GM19240 (cell line): ENCODE data around the gene MRPL42.
"Not testable (repeated sequence)": the region's sequence is repeated elsewhere in the genome, so short reads cannot be mapped to it uniquely, and the experiment has no call there.

Source experiments
- DNase-seq: peaks from one replicate; pipeline ENCODE4 v3.0.0; 2011; ENCODE audit warnings: low spot score; ENCODE audit not compliant: insufficient read length

MRPL42 gene

GRCh38 chr12:93467351-93468007 is at the start of gene MRPL42:
MRPL42 (plus strand) TSS chr12:93467514; CDS start chr12:93469286, 1,772 bp downstream.
- peak; percentile 39 for DNase-seq

GRCh38 chr12:93417967-93418480 is 49.3 kb upstream of the MRPL42 start:
- DNase-seq: no peak

- no peak for DNase-seq
Measured at GRCh38 chr12:93419388-93420034, 47.8 kb upstream of the MRPL42 start.

GRCh38 chr12:93422050-93422449 is 45.3 kb upstream of the MRPL42 start:
- DNase-seq: no peak

- DNase-seq: no peak
Measured at GRCh38 chr12:93425736-93426411, 41.4 kb upstream of the MRPL42 start.

DNA sequence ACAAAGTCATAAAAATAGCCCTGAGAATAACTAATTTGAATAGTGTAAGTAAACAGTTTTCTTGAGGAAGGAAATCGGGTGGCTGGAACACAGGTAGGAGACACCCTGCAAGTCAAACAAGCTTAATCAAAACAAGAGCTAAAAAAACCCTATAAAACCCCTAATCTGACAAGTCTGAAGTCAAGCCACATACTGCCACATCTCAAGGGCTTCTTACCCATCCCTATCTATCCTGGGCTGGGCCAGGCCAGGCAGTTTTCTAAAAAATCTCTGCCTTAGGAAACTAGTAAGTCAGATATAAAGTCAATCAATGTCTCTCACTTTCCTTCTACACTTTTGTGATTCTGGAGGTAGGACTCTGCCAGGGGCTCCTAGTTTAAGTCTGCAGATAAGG is 40.9 kb upstream of the MRPL42 start:
- no peak for DNase-seq

GRCh38 chr12:93427779-93428564 is 39.3 kb upstream of the MRPL42 start:
- DNase-seq: no peak

- DNase-seq: no peak
Measured at GRCh38 chr12:93429448-93429847, 37.9 kb upstream of the MRPL42 start.

DNA sequence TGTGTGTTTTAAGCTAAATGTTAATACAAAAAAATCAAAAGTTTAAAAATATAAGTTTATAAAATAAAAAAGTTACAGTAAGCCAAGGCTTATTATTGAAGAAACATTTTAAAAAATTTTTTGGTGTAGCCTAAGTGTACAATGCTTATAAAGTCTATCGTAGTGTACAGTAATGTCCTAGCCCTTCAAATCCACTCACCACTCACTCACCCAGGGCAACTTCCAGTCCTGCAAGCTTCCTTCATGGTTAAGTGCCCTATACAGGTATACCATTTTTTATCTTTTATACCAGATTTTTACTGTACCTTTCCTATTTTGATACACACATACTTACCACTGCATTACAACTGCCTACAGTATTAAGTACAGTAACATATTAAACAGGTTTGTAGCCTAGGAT is 37.5 kb upstream of the MRPL42 start:
- no peak for DNase-seq

GRCh38 chr12:93430280-93430679 is 37.0 kb upstream of the MRPL42 start:
- no peak for DNase-seq

- not testable (repeated sequence) for DNase-seq
Measured at GRCh38 chr12:93432031-93432430, 35.3 kb upstream of the MRPL42 start.

GRCh38 chr12:93434256-93434865 is 33.0 kb upstream of the MRPL42 start:
- no peak for DNase-seq

- DNase-seq: no peak
Measured at GRCh38 chr12:93438266-93439050, 28.9 kb upstream of the MRPL42 start.

DNA sequence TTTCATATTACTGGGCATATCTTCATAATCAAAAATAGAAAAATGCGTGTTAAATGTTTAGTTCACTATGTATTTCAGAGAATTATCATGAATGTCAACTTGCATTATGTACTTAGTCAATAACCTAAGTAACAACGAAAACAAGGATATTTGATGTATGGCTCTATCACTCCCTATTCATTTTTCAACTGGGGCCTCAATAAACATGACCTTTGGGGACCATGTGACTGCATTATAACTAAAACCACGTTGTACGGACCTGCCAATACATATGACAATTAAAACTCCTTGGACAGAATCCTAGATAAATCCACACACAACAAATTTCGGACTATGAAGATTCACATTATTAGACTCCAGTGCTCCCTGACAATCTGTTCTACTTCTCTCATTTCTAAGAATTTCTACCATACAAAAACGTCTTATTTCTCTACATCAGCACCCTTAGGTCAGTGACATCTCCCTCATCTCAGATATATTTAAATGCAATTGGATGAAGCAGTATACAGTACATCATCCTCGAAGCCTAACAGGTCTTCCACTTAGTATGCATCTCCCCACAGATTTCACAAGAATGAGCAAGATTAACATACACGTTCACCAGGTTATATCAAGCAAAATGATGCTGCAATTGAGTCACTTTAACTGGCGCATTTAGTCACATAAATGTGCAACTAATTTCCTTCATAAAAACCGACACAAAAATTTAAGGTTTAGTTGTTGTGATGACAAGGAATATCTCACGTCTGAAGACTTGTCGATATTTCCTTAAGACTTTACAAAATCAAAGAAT is 27.1 kb upstream of the MRPL42 start:
- no peak for DNase-seq

DNA sequence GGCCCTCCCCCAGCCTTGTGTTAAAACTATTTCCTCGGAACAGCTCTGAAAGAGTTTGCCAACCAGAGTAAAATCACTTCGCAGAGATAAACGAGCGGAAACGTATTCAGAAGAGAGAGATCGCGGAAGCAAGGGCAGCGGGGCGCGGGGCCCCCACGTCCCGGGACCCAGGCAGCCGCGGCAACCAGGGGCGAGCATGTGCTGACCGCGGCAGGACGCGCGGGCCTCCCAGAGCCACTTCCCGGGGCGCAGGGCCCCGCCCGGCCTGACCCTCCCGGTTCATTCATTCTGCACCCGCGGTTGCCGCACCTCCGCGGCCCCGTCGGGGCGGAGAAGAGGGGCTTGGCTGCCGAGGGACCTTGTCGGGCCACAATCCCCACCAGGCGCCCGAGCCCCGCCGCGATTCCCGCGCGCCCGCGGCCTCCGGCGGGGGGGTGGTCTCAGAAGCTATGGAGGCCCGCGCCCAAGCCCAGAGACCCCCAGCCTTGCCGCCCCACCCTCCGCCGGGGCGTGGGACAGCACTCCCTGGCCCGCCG is 26.2 kb upstream of the MRPL42 start:
- DNase-seq: no peak

GRCh38 chr12:93441617-93442410 is 25.5 kb upstream of the MRPL42 start, which contains the start of gene UBE2N:
UBE2N (minus strand) TSS chr12:93441947; CDS start chr12:93441884, 63 bp downstream.
- DNase-seq: peak; percentile 49

DNA sequence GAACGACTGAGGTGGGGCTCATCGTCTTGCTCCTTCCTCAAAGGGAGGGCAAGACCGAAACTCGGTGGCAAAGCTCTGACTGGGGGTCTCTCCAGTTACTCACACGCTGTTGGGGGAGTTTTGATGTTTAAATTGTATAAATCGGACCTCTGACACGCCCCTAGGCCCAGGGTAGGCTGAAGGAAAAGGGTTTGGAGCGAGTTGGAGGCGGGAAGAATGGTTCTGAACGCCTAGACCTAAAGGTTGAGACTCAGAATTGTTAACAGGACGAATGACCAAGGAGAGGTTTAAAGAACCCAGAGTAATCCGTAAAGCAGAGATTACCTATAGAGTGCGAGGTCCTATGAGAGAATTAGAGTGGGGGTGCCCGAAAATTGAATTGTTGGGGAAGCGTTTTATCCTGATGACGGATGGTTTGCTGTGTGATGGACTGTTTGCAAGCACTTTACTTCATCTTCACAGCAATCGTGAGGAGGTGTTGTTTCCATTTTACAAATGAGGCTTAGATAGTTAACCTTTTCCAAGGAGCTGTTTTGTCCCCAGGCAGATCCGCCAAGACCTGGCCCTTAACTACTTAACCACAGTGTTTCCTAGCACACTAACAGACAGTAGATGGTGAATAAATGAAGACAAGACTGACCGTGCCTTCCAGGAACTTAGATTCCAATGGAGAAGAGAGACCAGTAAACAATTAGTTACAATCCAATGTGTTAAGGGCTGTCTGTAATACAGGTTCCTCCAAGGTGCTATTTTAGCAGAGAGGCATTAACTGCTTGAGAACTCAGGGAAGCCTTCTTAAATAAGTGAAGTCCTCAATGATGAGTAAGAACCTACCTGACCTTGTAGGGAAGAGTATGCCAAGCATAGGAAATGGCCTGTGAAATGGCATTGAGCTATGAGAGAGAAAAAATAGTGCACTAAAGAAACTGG is 24.6 kb upstream of the MRPL42 start:
- DNase-seq: no peak
